ENCODE results near the gene PCDHA1.

The PCDHA1 gene

DNA sequence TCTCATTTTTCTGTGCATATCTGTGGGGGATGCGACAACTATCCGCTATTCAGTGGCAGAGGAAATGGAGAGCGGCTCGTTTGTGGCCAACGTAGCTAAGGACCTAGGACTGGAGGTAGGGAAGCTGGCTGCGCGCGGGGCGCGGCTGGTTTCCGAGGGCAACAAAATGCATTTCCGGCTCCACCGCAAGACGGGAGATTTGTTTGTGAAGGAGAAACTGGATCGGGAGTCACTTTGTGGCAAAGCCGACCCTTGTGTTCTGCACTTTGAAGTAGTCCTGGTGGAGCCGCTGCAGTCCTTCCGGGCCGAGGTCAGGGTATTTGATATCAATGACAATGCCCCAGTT lies 265.6 kb downstream of the PCDHA1 start:
- no peak for DNase-seq

All from CD4-positive, alpha-beta T cell treated with Interleukin-4 for 1 hour (primary cell).